ENCODE measurements around the gene RPAP2. TPM values are rescaled to one million over a fixed set of nuclear protein-coding genes. Genes with fewer than 3 reads are reported as not detected.

The RPAP2 gene
- total RNA-seq, 1 donor from 2014 or later, result 22.1 TPM

- intact Hi-C loops (cut with DNase I), result no loop called here
- DNase-seq (ENCODE audit: low spot score), result no peak
Observed at GRCh38 chr1:92441316-92441696, 142.4 kb downstream of the RPAP2 start.

GRCh38 chr1:92441697-92442342 lies 143.0 kb downstream of the RPAP2 start:
- DNase-seq (ENCODE audit: low spot score), result no peak
- intact Hi-C loops (cut with DNase I), result no loop called here

GRCh38 chr1:92442351-92442750 lies 143.5 kb downstream of the RPAP2 start:
- DNase-seq (ENCODE audit: low spot score), result no peak
- intact Hi-C loops (cut with DNase I), result no loop called here

GRCh38 chr1:92443893-92444292 lies 145.0 kb downstream of the RPAP2 start:
- intact Hi-C loops (cut with DNase I), result no loop called here
- no peak for DNase-seq (ENCODE audit: low spot score)

GRCh38 chr1:92444351-92444750 lies 145.5 kb downstream of the RPAP2 start:
- no peak for DNase-seq (ENCODE audit: low spot score)
- intact Hi-C loops (cut with DNase I), result no loop called here

GRCh38 chr1:92445865-92446264 lies 147.0 kb downstream of the RPAP2 start:
- intact Hi-C loops (cut with DNase I), result no loop called here

GRCh38 chr1:92446546-92446945 lies 147.7 kb downstream of the RPAP2 start:
- intact Hi-C loops (cut with DNase I), result no loop called here
- no peak for DNase-seq (ENCODE audit: low spot score)

More at GRCh38 chr1:92445865-92446264, 147.0 kb downstream of the RPAP2 start:
- no peak for DNase-seq (ENCODE audit: low spot score)

GRCh38 chr1:92447033-92447681 lies 148.3 kb downstream of the RPAP2 start:
- intact Hi-C loops (cut with DNase I), result no loop called here
- no peak for DNase-seq (ENCODE audit: low spot score)

GRCh38 chr1:92447976-92448375 lies 149.1 kb downstream of the RPAP2 start:
- intact Hi-C loops (cut with DNase I), result no loop called here
- DNase-seq (ENCODE audit: low spot score), result no peak

Other genes with a start within 250 kb of the RPAP2 start
- gene SETSIP, start 223.6 kb upstream of the RPAP2 start, total RNA-seq, result not detected
- gene BTBD8, start 218.7 kb upstream of the RPAP2 start, total RNA-seq, result 4.5 TPM
- not detected for gene C1orf146, start 81.1 kb upstream of the RPAP2 start, total RNA-seq
- 5.8 TPM for gene GLMN, start 72 bp upstream of the RPAP2 start, total RNA-seq
- 0.19 TPM for gene GFI1, start 187.9 kb downstream of the RPAP2 start, total RNA-seq